Skeletal muscle satellite cell (primary cell): ENCODE measurements around the gene PRRT1B.
"Not testable (repeated sequence)": the region's sequence is repeated elsewhere in the genome, so short reads cannot be mapped to it uniquely, and the experiment has no call there.

Experiments
- H3K27me3 ChIP-seq: 2 replicates; pipeline ENCODE4 v1.7.0; 2013; ENCODE audit warnings: low read length; ENCODE audit not compliant: control insufficient read depth, insufficient read depth
- H3K36me3 ChIP-seq: 2 replicates; pipeline ENCODE4 v1.7.0; 2013; ENCODE audit warnings: mild to moderate bottlenecking, control low read depth, low read length; ENCODE audit not compliant: insufficient read depth
- H3K4me1 ChIP-seq: 2 replicates; pipeline ENCODE4 v1.7.0; 2013; ENCODE audit warnings: low read length; ENCODE audit not compliant: control insufficient read depth, insufficient read depth
- H3K4me2 ChIP-seq: 2 replicates; pipeline ENCODE4 v1.7.0; 2013; ENCODE audit warnings: mild to moderate bottlenecking, low read length
- H3K4me3 ChIP-seq: 2 replicates; pipeline ENCODE4 v1.7.0; 2013; ENCODE audit warnings: low read length
- H3K9ac ChIP-seq: 2 replicates; pipeline ENCODE4 v1.7.0; 2013; ENCODE audit warnings: mild to moderate bottlenecking, low read depth, low read length, moderate library complexity
- H3K9me3 ChIP-seq: replicated peaks from 2 replicates; pipeline ENCODE4 v1.7.0; 2013; ENCODE audit warnings: mild to moderate bottlenecking, control low read depth, low read length

The PRRT1B gene

GRCh38 chr9:131537946-131538345 lies 7.4 kb upstream of the PRRT1B start:
- Histone ChIP-seq H3K4me1 (no peaks in the 10 kb centered on the region), H3K36me3 (no peaks in the 10 kb centered on the region), H3K4me3 (no peak overlapping the region)

DNA sequence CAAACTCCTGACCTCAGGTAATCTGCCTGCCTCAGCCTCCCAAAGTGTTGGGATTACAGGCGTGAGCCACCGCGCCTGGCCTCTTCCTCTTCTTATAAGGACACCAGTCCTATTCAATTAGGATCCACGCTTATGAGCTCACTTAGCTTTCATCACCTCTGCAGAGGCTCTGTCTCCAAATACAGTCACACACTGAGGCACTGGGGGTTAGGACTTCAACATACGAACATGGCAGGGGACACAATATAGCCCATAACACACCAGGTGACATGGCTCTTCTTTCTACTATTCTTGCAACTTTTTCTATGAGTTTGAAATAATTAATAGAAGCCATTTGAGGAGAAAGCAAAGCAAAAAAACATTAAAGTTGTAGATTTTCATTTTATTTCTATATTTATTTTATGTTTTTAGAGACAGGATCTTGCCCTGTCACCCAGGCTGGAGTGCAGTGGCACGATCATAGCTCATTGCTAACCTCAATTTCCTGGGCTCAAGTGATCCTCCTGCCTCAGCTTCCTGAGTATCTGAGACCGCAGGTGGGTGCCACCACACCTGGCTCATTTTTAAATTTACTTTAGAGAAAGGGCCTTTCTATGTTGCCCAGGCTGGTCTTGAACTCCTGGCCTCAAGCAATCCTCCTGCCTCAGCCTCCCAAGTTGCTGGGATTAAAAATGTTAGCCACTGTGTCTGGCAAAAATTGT lies 6.0 kb upstream of the PRRT1B start:
- H3K4me1 ChIP-seq = no peaks in the 10 kb centered on the region

More at GRCh38 chr9:131537946-131538345, 7.4 kb upstream of the PRRT1B start:
- H3K9me3 ChIP-seq = no peaks in the 10 kb centered on the region
- peaks cover 16% of the 10 kb centered on the region for H3K27me3 ChIP-seq
- H3K4me2 ChIP-seq = no peak overlapping the region
- no peak overlapping the region for H3K9ac ChIP-seq

DNA sequence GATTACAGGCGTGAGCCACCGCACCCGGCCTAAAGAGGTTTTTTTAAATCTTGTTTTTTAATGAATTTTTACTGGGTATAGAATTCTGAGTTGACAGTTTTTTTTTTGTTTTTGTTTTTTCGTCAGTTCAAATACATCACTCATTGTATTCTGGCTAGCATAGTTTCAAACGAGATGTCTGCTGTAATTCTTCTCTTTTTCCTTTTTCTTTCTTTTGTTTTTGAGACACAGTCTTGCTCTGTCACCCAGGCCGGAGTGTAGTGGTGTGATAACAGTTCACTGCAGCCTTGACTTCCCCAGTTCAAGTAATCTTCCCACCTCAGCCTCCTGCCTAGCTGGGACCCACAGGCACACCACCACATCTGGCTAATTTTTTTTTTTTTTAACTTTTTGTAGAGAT lies 2.2 kb upstream of the PRRT1B start:
- H3K4me1 ChIP-seq = no peaks in the 10 kb centered on the region
- peaks cover 44% of the 10 kb centered on the region for H3K27me3 ChIP-seq
- no peak overlapping the region for H3K9ac ChIP-seq
- H3K9me3 ChIP-seq = peaks cover 15% of the 10 kb centered on the region
- no peaks in the 10 kb centered on the region for H3K36me3 ChIP-seq
- H3K4me3 ChIP-seq = no peak overlapping the region
- no peak overlapping the region for H3K4me2 ChIP-seq

More for the DNA sequence above, 6.0 kb upstream of the PRRT1B start:
- no peaks in the 10 kb centered on the region for H3K36me3 ChIP-seq
- H3K27me3 ChIP-seq = peaks cover 20% of the 10 kb centered on the region
- no peak overlapping the region for H3K4me3 ChIP-seq
- no peak overlapping the region for H3K4me2 ChIP-seq
- H3K9ac ChIP-seq = no peak overlapping the region
- peaks cover 13% of the 10 kb centered on the region for H3K9me3 ChIP-seq

- H3K4me3 ChIP-seq = no peak overlapping the region
- H3K4me1 ChIP-seq = no peaks in the 10 kb centered on the region
- H3K9me3 ChIP-seq = peaks cover 15% of the 10 kb centered on the region
- no peak overlapping the region for H3K9ac ChIP-seq
- peaks cover 56% of the 10 kb centered on the region for H3K27me3 ChIP-seq
- H3K36me3 ChIP-seq = no peaks in the 10 kb centered on the region
- H3K4me2 ChIP-seq = peak overlapping the region; percentile 59
These were observed 538 bp downstream of the PRRT1B start for GRCh38 chr9:131545786-131546335.

DNA sequence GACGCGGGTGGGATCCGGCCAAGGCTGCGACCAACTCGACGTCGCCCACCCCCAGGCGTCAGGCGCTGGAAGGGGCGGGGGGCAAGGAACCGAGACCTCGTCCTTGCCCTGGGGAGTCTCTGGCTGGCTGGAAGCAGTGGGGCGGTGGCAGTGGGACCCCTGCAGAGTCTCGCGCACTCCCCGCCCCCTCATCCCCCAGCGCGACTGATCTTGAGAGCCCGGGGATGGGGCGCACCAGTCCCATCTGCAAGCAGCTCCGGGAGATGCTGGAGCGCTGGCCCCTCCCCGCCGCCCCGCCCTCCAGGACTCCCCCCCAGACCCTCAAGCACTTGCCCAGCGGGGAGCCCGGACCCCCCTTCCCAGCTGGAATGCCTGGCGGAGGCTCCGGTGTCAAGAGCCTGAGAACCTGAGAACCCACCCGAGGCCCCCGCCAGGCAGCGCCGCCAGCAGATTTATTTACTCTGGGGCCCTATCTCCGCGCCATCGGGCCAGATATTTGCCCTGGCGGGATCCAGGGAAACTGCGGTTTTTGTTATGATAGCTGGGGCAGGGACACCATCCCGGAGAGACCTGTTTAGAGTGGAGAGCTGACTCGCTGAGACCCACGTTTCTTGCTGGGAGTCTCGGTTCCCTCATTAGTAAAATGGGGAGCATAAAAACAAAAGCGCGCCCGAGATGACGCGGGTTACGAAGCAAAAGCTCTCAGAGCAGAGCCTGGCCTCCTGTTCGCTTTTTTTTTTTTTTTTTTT lies 1.2 kb downstream of the PRRT1B start:
- peak overlapping the region; percentile 59 for H3K4me2 ChIP-seq
- peaks cover 15% of the 10 kb centered on the region for H3K9me3 ChIP-seq
- H3K4me1 ChIP-seq = no peaks in the 10 kb centered on the region
- peak overlapping the region; percentile 50 for H3K4me3 ChIP-seq
- peaks cover 55% of the 10 kb centered on the region for H3K27me3 ChIP-seq
- no peak overlapping the region for H3K9ac ChIP-seq
- no peaks in the 10 kb centered on the region for H3K36me3 ChIP-seq

GRCh38 chr9:131549186-131549585 lies 3.9 kb downstream of the PRRT1B start:
- H3K36me3 ChIP-seq, H3K4me1 ChIP-seq, H3K4me2 ChIP-seq, H3K9ac ChIP-seq, H3K4me3 ChIP-seq, H3K9me3 ChIP-seq: not testable (repeated sequence)
- peaks cover 71% of the 10 kb centered on the region for H3K27me3 ChIP-seq

DNA sequence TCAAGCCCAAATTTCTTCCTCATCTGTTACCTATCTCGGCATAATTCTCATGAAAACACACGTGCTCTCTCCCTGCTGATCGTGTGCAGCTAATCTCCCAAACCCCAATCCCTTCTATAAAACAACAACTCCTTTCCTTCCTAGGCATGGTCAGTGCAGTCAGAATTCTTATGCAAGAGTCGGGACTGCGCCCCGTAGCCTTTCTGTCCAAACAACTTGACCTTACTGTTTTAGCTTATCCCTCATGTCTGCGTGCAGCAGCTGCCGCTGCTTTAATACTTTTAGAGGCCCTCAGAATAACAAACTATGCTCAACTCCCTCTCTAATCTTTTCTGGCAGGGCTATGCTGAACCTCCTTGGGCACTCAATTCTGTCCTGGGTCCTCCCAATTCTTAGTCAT lies 5.1 kb downstream of the PRRT1B start:
- peaks cover 67% of the 10 kb centered on the region for H3K27me3 ChIP-seq
- not testable (repeated sequence) for H3K9me3 ChIP-seq

DNA sequence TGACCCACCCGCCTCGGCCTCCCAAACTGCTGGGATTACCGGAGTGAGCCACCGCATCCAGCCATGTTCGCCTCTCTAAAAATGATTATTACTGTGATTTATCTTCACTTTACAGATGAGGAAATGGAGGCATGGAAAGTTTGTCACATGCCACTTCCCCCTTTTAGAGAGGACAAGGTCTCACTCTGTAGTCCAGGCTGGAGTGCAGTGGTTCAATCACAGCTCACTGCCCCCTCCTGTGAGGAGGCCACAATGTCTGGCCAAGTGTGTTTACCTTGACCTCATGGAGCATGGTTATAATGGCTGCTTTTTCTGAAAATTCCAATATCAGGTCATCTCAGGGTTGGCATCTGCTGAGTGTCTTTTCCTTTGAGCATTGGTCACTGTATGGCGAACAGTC lies 6.7 kb downstream of the PRRT1B start:
- H3K9me3 ChIP-seq = no peaks in the 10 kb centered on the region
- H3K4me1 ChIP-seq = no peaks in the 10 kb centered on the region
- H3K4me2 ChIP-seq = no peak overlapping the region
- no peaks in the 10 kb centered on the region for H3K36me3 ChIP-seq
- H3K4me3 ChIP-seq = no peak overlapping the region
- H3K9ac ChIP-seq = no peak overlapping the region
- H3K27me3 ChIP-seq = peaks cover 65% of the 10 kb centered on the region

More for the DNA sequence above, 5.1 kb downstream of the PRRT1B start:
- not testable (repeated sequence) for H3K4me1 ChIP-seq, H3K36me3 ChIP-seq, H3K4me2 ChIP-seq, H3K4me3 ChIP-seq, H3K9ac ChIP-seq

DNA sequence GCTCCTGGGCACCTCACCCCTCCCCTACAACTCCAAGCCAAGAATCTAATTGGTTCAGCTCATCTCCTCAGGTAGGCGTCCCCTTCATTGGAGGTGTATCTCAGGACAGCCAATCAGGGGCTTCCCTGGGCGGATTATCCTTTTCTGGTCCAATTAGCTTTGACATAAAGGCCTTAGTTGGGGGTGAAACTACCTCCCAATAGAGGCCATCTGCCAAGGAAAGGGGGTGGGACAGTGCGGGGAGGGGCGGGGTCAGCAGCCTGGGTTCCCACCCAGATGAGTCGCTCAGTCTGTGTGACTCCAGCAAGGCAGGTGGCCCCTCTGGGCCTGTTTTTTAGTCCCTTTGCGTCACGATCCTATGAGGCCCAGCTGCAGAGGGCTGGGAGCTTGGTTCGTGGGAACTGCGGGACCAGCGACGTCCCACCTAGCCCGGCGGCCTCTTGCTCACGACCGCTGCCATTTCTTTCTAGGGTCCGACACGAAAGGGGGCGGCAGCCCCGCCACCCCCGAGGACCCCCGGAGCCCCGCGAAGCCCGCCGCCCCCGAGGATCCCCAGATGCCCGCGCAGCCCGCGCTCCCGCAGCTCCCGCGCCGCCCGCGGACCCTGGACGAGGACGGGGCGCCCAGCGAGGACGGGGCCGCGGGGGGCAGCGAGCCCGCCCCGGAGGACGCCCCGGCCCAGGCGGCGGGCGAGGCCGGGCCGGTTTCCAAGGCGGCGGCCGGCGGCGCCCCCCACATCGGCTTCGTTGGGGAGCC lies 8.9 kb downstream of the PRRT1B start:
- no peak overlapping the region for H3K9ac ChIP-seq
- no peak overlapping the region for H3K4me2 ChIP-seq
- no peaks in the 10 kb centered on the region for H3K4me1 ChIP-seq
- no peaks in the 10 kb centered on the region for H3K9me3 ChIP-seq
- H3K27me3 ChIP-seq = peaks cover 49% of the 10 kb centered on the region
- no peaks in the 10 kb centered on the region for H3K36me3 ChIP-seq
- H3K4me3 ChIP-seq = no peak overlapping the region

GRCh38 chr9:131554843-131555351 lies 9.6 kb downstream of the PRRT1B start:
- no peak overlapping the region for H3K4me3 ChIP-seq
- no peak overlapping the region for H3K4me2 ChIP-seq

More at GRCh38 chr9:131554843-131555351, 9.6 kb downstream of the PRRT1B start:
- H3K4me1 ChIP-seq = no peaks in the 10 kb centered on the region
- no peaks in the 10 kb centered on the region for H3K36me3 ChIP-seq
- H3K9ac ChIP-seq = no peak overlapping the region
- peaks cover 44% of the 10 kb centered on the region for H3K27me3 ChIP-seq
- no peaks in the 10 kb centered on the region for H3K9me3 ChIP-seq
